Loucy (cell line): ENCODE measurements around the gene TNFSF15.

Experiments
- CTCF ChIP-seq: fragments of 200-600 bp; sonication (generic); conservative IDR thresholded peaks from 2 replicates; pipeline ENCODE4 v1.5.1; 2014; ENCODE audit warnings: mild to moderate bottlenecking, antibody characterized with exemption, low read length
- EZH2phosphoT487 ChIP-seq: fragments of 200-600 bp; IDR thresholded peaks from 2 replicates; pipeline ENCODE4 v1.6.1; 2018; ENCODE audit warnings: antibody characterized with exemption, mild to moderate bottlenecking, moderate library complexity, borderline replicate concordance

- TF ChIP-seq CTCF (no peak), EZH2phosphoT487 (no peak)
Measured at GRCh38 chr9:114805670-114806525, at the start of gene TNFSF15.
